Activated T-cell treated with anti-CD3 and anti-CD28 coated beads, Interleukin-2, amount 50 U/mL, for 72 hours (primary cell): Measurements from ENCODE around the gene ARNT2. TPM values are rescaled to one million over a fixed set of nuclear protein-coding genes. Genes with fewer than 3 reads are reported as not detected.
"Not testable (repeated sequence)": the region's sequence is repeated elsewhere in the genome, so short reads cannot be mapped to it uniquely, and the experiment has no call there.

ENCODE experiments used
- ATAC-seq, 2 donors: fragments of 150-1000 bp; cut with Tn5 transposase; replicated peaks in 1 of 2; 2 replicates each; pipeline ENCODE4 v1.10.0; 2021; ENCODE audit warnings: moderate library complexity in 2 of 2, mild to moderate bottlenecking in 1 of 2
- DNase-seq, 2 donors: peaks; one replicate each; pipeline ENCODE4 v3.0.0; 2021 to 2022; ENCODE audit warnings: mixed read lengths in 1 of 2
- H3K27ac Mint-ChIP-seq: one replicate; pipeline ENCODE4 v1.8.0; 2022; ENCODE audit warnings: mild to moderate bottlenecking, moderate library complexity, mixed read lengths
- H3K27me3 Mint-ChIP-seq: one replicate; pipeline ENCODE4 v1.8.0; 2022; ENCODE audit warnings: low read depth, mixed read lengths
- H3K36me3 Mint-ChIP-seq, 2 donors: one replicate each; pipeline ENCODE4 v1.8.0; 2022; ENCODE audit warnings: mixed read lengths in 2 of 2, mild to moderate bottlenecking in 1 of 2; ENCODE audit not compliant: insufficient read depth in 2 of 2
- H3K4me1 Mint-ChIP-seq: one replicate; pipeline ENCODE4 v1.8.0; 2022; ENCODE audit warnings: low read depth, mixed read lengths
- H3K4me3 Mint-ChIP-seq, 2 donors: one replicate each; pipeline ENCODE4 v1.8.0; 2022; ENCODE audit warnings: mild to moderate bottlenecking in 2 of 2, mixed read lengths in 2 of 2, moderate library complexity in 2 of 2
- H3K9me3 Mint-ChIP-seq, 2 donors: one replicate each; pipeline ENCODE4 v1.8.0; 2022; ENCODE audit warnings: mixed read lengths in 2 of 2
- total RNA-seq, 2 donors: library from RNA; stranded (reverse); gene quantifications; one replicate each; pipeline ENCODE4 v1.2.3, GENCODE V29; 2022

Gene ARNT2
- total RNA-seq, 2 donors from 2014 or later = 0.07 to 0.19 TPM

GRCh38 chr15:80390942-80391341 lies 13.2 kb upstream of the ARNT2 start:
- ATAC-seq, H3K27ac Mint-ChIP-seq: not testable (repeated sequence)

GRCh38 chr15:80395616-80396015 lies 8.6 kb upstream of the ARNT2 start:
- ATAC-seq (no peak), DNase-seq (no peak)
- Mint-ChIP-seq H3K4me1 (no peaks in the 10 kb centered on the region), H3K36me3 (no peaks in the 10 kb centered on the region), H3K27me3 (peaks cover 63% of the 10 kb centered on the region), H3K9me3 (no peaks in the 10 kb centered on the region), H3K4me3 (no peak overlapping the region), H3K27ac (no peak overlapping the region)

More at GRCh38 chr15:80390942-80391341, 13.2 kb upstream of the ARNT2 start:
- H3K4me1 Mint-ChIP-seq, DNase-seq, H3K36me3 Mint-ChIP-seq, H3K4me3 Mint-ChIP-seq, H3K9me3 Mint-ChIP-seq: not testable (repeated sequence)
- peaks cover 33% of the 10 kb centered on the region for H3K27me3 Mint-ChIP-seq

GRCh38 chr15:80396096-80396495 lies 8.1 kb upstream of the ARNT2 start:
- Mint-ChIP-seq H3K4me3 (no peak overlapping the region), H3K27me3 (peaks cover 58% of the 10 kb centered on the region), H3K4me1 (no peaks in the 10 kb centered on the region), H3K9me3 (no peaks in the 10 kb centered on the region), H3K36me3 (no peaks in the 10 kb centered on the region), H3K27ac (no peak overlapping the region)
- ATAC-seq (no peak), DNase-seq (no peak)

- ATAC-seq (no peak), DNase-seq (no peak)
- Mint-ChIP-seq H3K4me3 (no peak overlapping the region), H3K4me1 (no peaks in the 10 kb centered on the region), H3K27me3 (peaks cover 68% of the 10 kb centered on the region), H3K9me3 (no peaks in the 10 kb centered on the region), H3K27ac (no peak overlapping the region), H3K36me3 (no peaks in the 10 kb centered on the region)
Observed at GRCh38 chr15:80399508-80399907, 4.7 kb upstream of the ARNT2 start.

GRCh38 chr15:80401456-80401855 lies 2.7 kb upstream of the ARNT2 start:
- H3K36me3 Mint-ChIP-seq = no peaks in the 10 kb centered on the region
- DNase-seq (no peak), ATAC-seq (no peak)
- no peak overlapping the region for H3K27ac Mint-ChIP-seq
- no peaks in the 10 kb centered on the region for H3K4me1 Mint-ChIP-seq
- peaks cover 70% of the 10 kb centered on the region for H3K27me3 Mint-ChIP-seq
- H3K9me3 Mint-ChIP-seq = no peaks in the 10 kb centered on the region
- no peak overlapping the region for H3K4me3 Mint-ChIP-seq

- ATAC-seq (no peak), DNase-seq (no peak)
- peaks cover 70% of the 10 kb centered on the region for H3K27me3 Mint-ChIP-seq
- H3K27ac Mint-ChIP-seq = no peak overlapping the region
- no peaks in the 10 kb centered on the region for H3K4me1 Mint-ChIP-seq
- H3K36me3 Mint-ChIP-seq = no peaks in the 10 kb centered on the region
- H3K9me3 Mint-ChIP-seq = no peaks in the 10 kb centered on the region
- H3K4me3 Mint-ChIP-seq = no peak overlapping the region
Observed at GRCh38 chr15:80402339-80402738, 1.8 kb upstream of the ARNT2 start.

- DNase-seq = no peak
- H3K9me3 Mint-ChIP-seq = no peaks in the 10 kb centered on the region
- H3K4me1 Mint-ChIP-seq = no peaks in the 10 kb centered on the region
- peak overlapping the region in 1 of 2 donors; percentile 16 for H3K4me3 Mint-ChIP-seq
- no peak overlapping the region for H3K27ac Mint-ChIP-seq
- H3K36me3 Mint-ChIP-seq = no peaks in the 10 kb centered on the region
- peaks cover 68% of the 10 kb centered on the region for H3K27me3 Mint-ChIP-seq
- no peak for ATAC-seq
Observed at GRCh38 chr15:80403712-80404056, 498 bp upstream of the ARNT2 start.

- peak; percentile 9 to 13 for DNase-seq
- Mint-ChIP-seq H3K27ac (no peak overlapping the region), H3K4me3 (peak overlapping the region; percentile 34 to 62), H3K9me3 (peaks cover 0 to 2% of the 10 kb centered on the region in 2 donors), H3K4me1 (no peaks in the 10 kb centered on the region), H3K27me3 (peaks cover 72% of the 10 kb centered on the region), H3K36me3 (no peaks in the 10 kb centered on the region)
- peak; percentile 13 to 18 for ATAC-seq
Observed at GRCh38 chr15:80404761-80405553, 775 bp downstream of the ARNT2 start.

- DNase-seq (no peak), ATAC-seq (no peak)
- H3K4me1 Mint-ChIP-seq = no peaks in the 10 kb centered on the region
- no peak overlapping the region for H3K27ac Mint-ChIP-seq
- H3K4me3 Mint-ChIP-seq = no peak overlapping the region
- H3K36me3 Mint-ChIP-seq = no peaks in the 10 kb centered on the region
- peaks cover 0 to 2% of the 10 kb centered on the region in 2 donors for H3K9me3 Mint-ChIP-seq
- peaks cover 72% of the 10 kb centered on the region for H3K27me3 Mint-ChIP-seq
Observed at GRCh38 chr15:80405554-80405850, 1.3 kb downstream of the ARNT2 start.

GRCh38 chr15:80405970-80406369 lies 1.8 kb downstream of the ARNT2 start:
- H3K4me1 Mint-ChIP-seq = no peaks in the 10 kb centered on the region
- H3K27ac Mint-ChIP-seq = no peak overlapping the region
- H3K27me3 Mint-ChIP-seq = peaks cover 72% of the 10 kb centered on the region
- no peak for DNase-seq
- no peak for ATAC-seq
- H3K9me3 Mint-ChIP-seq = peaks cover 0 to 2% of the 10 kb centered on the region in 2 donors
- no peak overlapping the region for H3K4me3 Mint-ChIP-seq
- no peaks in the 10 kb centered on the region for H3K36me3 Mint-ChIP-seq

GRCh38 chr15:80411788-80412288 lies 7.7 kb downstream of the ARNT2 start:
- H3K4me1 Mint-ChIP-seq = no peaks in the 10 kb centered on the region
- no peaks in the 10 kb centered on the region for H3K36me3 Mint-ChIP-seq
- no peak for DNase-seq
- H3K9me3 Mint-ChIP-seq = peaks cover 0 to 2% of the 10 kb centered on the region in 2 donors
- H3K27ac Mint-ChIP-seq = no peak overlapping the region
- H3K27me3 Mint-ChIP-seq = peaks cover 39% of the 10 kb centered on the region
- H3K4me3 Mint-ChIP-seq = no peak overlapping the region
- no peak for ATAC-seq

- Mint-ChIP-seq H3K4me3 (no peak overlapping the region), H3K4me1 (no peaks in the 10 kb centered on the region), H3K27ac (no peak overlapping the region), H3K27me3 (peaks cover 29% of the 10 kb centered on the region), H3K9me3 (no peaks in the 10 kb centered on the region), H3K36me3 (no peaks in the 10 kb centered on the region)
- no peak for ATAC-seq
- DNase-seq = no peak
Observed at GRCh38 chr15:80414546-80415357, 10.6 kb downstream of the ARNT2 start.

GRCh38 chr15:80415358-80415670 lies 11.1 kb downstream of the ARNT2 start:
- DNase-seq (no peak), ATAC-seq (no peak)
- Mint-ChIP-seq H3K27me3 (peaks cover 24% of the 10 kb centered on the region), H3K4me1 (no peaks in the 10 kb centered on the region), H3K36me3 (no peaks in the 10 kb centered on the region), H3K9me3 (no peaks in the 10 kb centered on the region), H3K27ac (no peak overlapping the region), H3K4me3 (no peak overlapping the region)
